Natural killer cell (primary cell): ENCODE data around the gene PLEKHN1. TPM values are rescaled to one million over a fixed set of nuclear protein-coding genes. Genes with fewer than 3 reads are reported as not detected.

ENCODE experiments used
- ATAC-seq, 3 donors: fragments of 150-1000 bp in 2 of 3; fragments of 200-7000 bp in 1 of 3; cut with Tn5 transposase; 1 replicate in 1 of 3; 2 replicates in 2 of 3; pipeline ENCODE4 v1.10.0; 2021; ENCODE audit warnings: mild to moderate bottlenecking in 2 of 3, moderate library complexity in 2 of 3
- DNase-seq, 2 donors: peaks; one replicate each; pipeline versions ENCODE4 v3.0.0 to v3.0.0-alpha.2; 2013 to 2021; ENCODE audit warnings: mixed read lengths in 1 of 2
- H3K27ac ChIP-seq: one replicate; pipeline ENCODE4 v1.5.1; 2013; ENCODE audit warnings: mild to moderate bottlenecking, low read length
- H3K27me3 ChIP-seq: one replicate; pipeline ENCODE4 v1.6.1; 2013; ENCODE audit warnings: low read length; ENCODE audit not compliant: control insufficient read depth, insufficient read depth
- H3K36me3 ChIP-seq: one replicate; pipeline ENCODE4 v1.6.1; 2013; ENCODE audit warnings: low read length; ENCODE audit not compliant: control insufficient read depth, insufficient read depth
- H3K4me1 ChIP-seq: one replicate; pipeline ENCODE4 v1.6.1; 2013; ENCODE audit warnings: low read length; ENCODE audit not compliant: control insufficient read depth, insufficient read depth
- H3K4me3 ChIP-seq: one replicate; pipeline ENCODE4 v1.5.1; 2013; ENCODE audit warnings: low read length
- H3K9me3 ChIP-seq: one replicate; pipeline ENCODE4 v1.6.1; 2013; ENCODE audit warnings: low read length; ENCODE audit not compliant: control insufficient read depth, insufficient read depth
- H3K27ac Mint-ChIP-seq, 2 donors: one replicate each; pipeline ENCODE4 v1.8.0; 2022; ENCODE audit warnings: mild to moderate bottlenecking in 2 of 2, mixed read lengths in 2 of 2, moderate library complexity in 1 of 2
- H3K27me3 Mint-ChIP-seq, 2 donors: one replicate each; pipeline ENCODE4 v1.8.0; 2022; ENCODE audit warnings: low read depth in 2 of 2, mixed read lengths in 2 of 2
- H3K36me3 Mint-ChIP-seq: one replicate; pipeline ENCODE4 v1.8.0; 2022; ENCODE audit warnings: mixed read lengths
- H3K4me1 Mint-ChIP-seq, 2 donors: one replicate each; pipeline ENCODE4 v1.8.0; 2022; ENCODE audit warnings: mixed read lengths in 2 of 2
- H3K4me3 Mint-ChIP-seq: one replicate; pipeline ENCODE4 v1.8.0; 2022; ENCODE audit warnings: mild to moderate bottlenecking, moderate library complexity, mixed read lengths
- H3K9me3 Mint-ChIP-seq, 2 donors: one replicate each; pipeline ENCODE4 v1.8.0; 2022; ENCODE audit warnings: mixed read lengths in 2 of 2
- CTCF ChIP-seq: fragments of 200-600 bp; IDR thresholded peaks from one replicate; pipeline ENCODE4 v1.8.0; 2022; ENCODE audit warnings: antibody characterized with exemption
- WGBS: methylation state at CpG from one replicate; pipeline ENCODE4 v1.1.7; 2013; ENCODE audit warnings: missing lambda C conversion rate; ENCODE audit not compliant: insufficient coverage; 5-methylcytosine and 5-hydroxymethylcytosine counted together
- intact Hi-C: fragments of 100-400 bp; cut with micrococcal nuclease; formaldehyde crosslinking; loops from one replicate; pipeline ENCODE4 v1.14.2; 2022
- total RNA-seq, 4 donors: library from RNA; stranded (reverse); fragments of 120-200 nt in 1 of 4; gene quantifications; one replicate each; pipeline versions ENCODE4 v1.2.3 to v1.2.4, GENCODE V29; 2013 to 2022

The PLEKHN1 gene
- total RNA-seq, 3 donors from 2014 or later (not counting 1 experiment from before 2014, with no cell fraction given), result 1.3 to 1.9 (median 1.3) TPM

- peaks cover 12% of the 10 kb centered on the region for H3K4me1 ChIP-seq
- H3K4me3 ChIP-seq, result no peak overlapping the region
- H3K27ac ChIP-seq, result no peak overlapping the region
- Mint-ChIP-seq H3K27me3 (peaks cover 0 to 17% of the 10 kb centered on the region in 2 donors), H3K4me1 (peaks cover 0 to 8% of the 10 kb centered on the region in 2 donors), H3K9me3 (no peaks in the 10 kb centered on the region), H3K4me3 (no peak overlapping the region), H3K27ac (no peak overlapping the region), H3K36me3 (no peaks in the 10 kb centered on the region)
- ATAC-seq, result no peak
- no peaks in the 10 kb centered on the region for H3K9me3 ChIP-seq
- intact Hi-C loops, result no loop called here
- peaks cover 13% of the 10 kb centered on the region for H3K27me3 ChIP-seq
- no peak for TF ChIP-seq CTCF
- H3K36me3 ChIP-seq, result no peaks in the 10 kb centered on the region
- no peak for DNase-seq
- WGBS, result 91% methylated on average over 11 of the region's 11 CpGs
Observed at GRCh38 chr1:974293-974640, 8.0 kb downstream of the PLEKHN1 start.

DNA sequence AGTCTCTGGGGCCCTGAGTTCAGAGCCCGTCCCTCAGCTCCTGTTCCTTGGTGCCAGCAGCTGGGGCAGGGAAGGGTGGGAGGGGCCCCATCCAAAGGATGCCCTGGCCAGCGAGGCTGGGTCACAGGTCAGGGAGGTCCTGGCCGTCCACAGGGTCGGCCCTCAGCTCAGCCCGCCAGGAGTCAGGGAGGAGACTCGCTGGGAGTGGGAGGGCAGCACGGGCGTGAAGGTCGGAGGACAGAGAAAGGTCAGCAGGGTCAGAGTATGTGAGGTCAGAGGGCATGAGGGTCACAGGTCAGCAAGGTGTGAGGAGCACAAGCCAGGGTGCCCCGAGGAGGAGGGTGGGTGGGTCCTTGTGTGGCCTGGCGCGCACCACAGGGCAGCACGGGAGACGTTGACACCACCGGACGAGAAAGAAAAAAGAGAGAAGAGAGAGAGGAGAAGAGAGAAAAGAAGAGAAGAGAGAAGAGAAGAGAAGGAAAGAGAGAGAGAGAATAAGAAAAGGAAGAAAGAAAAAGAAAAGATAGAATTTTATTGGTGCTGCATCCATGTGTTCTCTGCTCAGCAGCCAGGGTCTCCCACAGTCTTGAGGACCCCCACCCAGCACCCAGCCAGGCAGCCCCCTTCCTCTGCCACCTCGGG lies 8.5 kb downstream of the PLEKHN1 start:
- DNase-seq, result no peak
- H3K9me3 ChIP-seq, result no peaks in the 10 kb centered on the region

DNA sequence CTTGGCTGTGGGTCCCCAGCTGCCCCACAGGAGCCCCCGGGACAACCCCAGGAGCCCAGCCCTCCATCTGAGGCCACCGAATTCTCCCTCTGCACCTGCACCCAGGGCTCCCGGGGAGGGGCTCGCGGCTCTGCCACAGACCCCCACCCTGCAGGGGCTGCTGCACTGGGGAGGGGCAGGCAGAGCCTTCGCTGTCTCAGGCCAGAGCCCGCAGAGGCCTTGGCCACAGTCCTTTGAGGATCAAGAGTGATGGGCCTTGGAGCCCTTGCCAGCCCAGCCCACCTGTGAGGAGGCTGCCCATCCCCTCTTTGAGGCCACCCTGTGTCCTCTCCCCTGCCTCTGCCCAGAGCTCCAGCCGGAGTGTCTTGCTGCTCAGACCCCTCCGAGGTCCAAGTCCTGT lies 9.1 kb downstream of the PLEKHN1 start:
- Histone ChIP-seq H3K4me3 (no peak overlapping the region), H3K9me3 (no peaks in the 10 kb centered on the region), H3K27me3 (peaks cover 12% of the 10 kb centered on the region), H3K4me1 (peaks cover 12% of the 10 kb centered on the region), H3K36me3 (no peaks in the 10 kb centered on the region), H3K27ac (no peak overlapping the region)
- 73% methylated on average over 9 of the region's 9 CpGs for WGBS
- Mint-ChIP-seq H3K4me3 (peak overlapping the region; percentile 29), H3K27me3 (peaks cover 0 to 12% of the 10 kb centered on the region in 2 donors), H3K36me3 (no peaks in the 10 kb centered on the region), H3K4me1 (peaks cover 0 to 8% of the 10 kb centered on the region in 2 donors), H3K9me3 (no peaks in the 10 kb centered on the region), H3K27ac (no peak overlapping the region)
- TF ChIP-seq CTCF, result no peak
- no peak for DNase-seq
- intact Hi-C loops, result no loop called here
- ATAC-seq, result no peak

More for the DNA sequence above, 8.5 kb downstream of the PLEKHN1 start:
- Mint-ChIP-seq H3K9me3 (no peaks in the 10 kb centered on the region), H3K4me1 (peaks cover 0 to 8% of the 10 kb centered on the region in 2 donors), H3K27me3 (peaks cover 0 to 12% of the 10 kb centered on the region in 2 donors), H3K36me3 (no peaks in the 10 kb centered on the region), H3K4me3 (no peak overlapping the region), H3K27ac (no peak overlapping the region)
- intact Hi-C loops, result no loop called here
- H3K4me3 ChIP-seq, result no peak overlapping the region
- 87% methylated on average over 17 of the region's 17 CpGs for WGBS
- H3K27me3 ChIP-seq, result peaks cover 13% of the 10 kb centered on the region
- H3K4me1 ChIP-seq, result peaks cover 12% of the 10 kb centered on the region
- no peak for ATAC-seq
- H3K36me3 ChIP-seq, result no peaks in the 10 kb centered on the region
- no peak for TF ChIP-seq CTCF
- H3K27ac ChIP-seq, result no peak overlapping the region
